Stimulated activated CD4-positive, alpha-beta T cell treated with anti-CD3 and anti-CD28 coated beads, Interleukin-1b, Interleukin-23, amount 100 ng/mL, for 48 hours (primary cell): ENCODE results near the gene ZFHX3.
"Not testable (repeated sequence)": the region's sequence is repeated elsewhere in the genome, so short reads cannot be mapped to it uniquely, and the experiment has no call there.

Experiments
- DNase-seq: peaks from one replicate; pipeline ENCODE4 v3.0.0-alpha.2; 2020

The ZFHX3 gene

DNA sequence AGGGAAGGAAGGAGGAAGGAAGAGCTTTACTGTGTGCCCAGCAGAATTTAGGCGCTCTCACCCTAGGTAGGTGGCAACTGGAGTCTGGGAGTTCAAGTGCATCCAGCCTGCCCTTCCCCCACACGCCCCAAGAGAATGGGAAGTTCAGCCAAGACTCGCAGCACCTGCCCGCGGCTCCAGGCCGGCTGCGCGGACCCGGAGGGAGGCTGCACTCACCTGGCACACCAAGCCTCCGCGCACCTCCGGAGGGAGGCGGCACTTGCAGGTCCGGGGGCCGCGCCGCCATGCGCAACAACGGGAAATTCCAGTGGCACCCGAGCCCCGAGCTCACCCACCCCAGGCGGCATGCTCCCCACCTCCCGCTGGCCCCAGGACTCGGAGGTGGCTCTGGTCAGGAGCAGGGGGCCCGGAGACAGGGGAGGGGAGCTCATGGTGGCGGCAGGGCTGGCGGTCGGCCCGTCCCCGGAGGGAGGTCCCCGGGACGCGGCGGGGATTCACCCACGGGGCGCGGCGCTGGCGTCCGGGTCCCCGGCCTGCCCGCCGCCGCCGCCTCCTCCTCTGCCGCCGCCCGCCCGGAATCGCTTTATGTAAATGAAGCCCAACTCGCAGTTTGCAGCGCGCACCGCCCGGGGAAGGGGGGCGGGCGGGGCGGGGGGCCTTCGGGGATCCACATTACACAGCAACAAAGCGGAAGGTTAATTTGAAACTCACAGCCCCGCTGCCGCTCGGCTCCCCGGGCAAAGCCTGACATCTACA lies at the start of gene ZFHX3:
TSS of gene ZFHX3 (minus strand) at position 593 of the 756 bp plus-strand sequence. CDS start 87,983 bp downstream, outside the sequence.
- no peak for DNase-seq

DNA sequence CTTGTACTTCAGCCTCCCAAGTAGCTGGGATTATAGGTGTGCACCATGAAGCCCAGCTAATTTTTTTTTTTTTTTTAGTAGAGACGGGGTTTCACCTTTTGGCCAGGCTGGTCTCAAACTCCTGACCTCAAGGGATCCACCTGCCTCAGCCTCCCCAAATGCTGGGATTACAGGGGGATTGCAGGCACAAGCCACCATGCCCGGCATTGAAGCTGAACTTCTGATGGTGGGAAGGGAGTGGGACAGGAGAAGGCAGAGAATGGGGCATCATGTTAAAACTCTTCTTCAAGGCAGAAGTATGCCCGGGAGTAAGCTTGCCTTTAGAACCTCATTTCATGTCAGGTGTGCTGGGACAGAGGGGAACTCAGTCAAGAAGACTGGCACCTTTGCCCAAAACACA lies 48.6 kb upstream of the ZFHX3 start:
- no peak for DNase-seq

DNA sequence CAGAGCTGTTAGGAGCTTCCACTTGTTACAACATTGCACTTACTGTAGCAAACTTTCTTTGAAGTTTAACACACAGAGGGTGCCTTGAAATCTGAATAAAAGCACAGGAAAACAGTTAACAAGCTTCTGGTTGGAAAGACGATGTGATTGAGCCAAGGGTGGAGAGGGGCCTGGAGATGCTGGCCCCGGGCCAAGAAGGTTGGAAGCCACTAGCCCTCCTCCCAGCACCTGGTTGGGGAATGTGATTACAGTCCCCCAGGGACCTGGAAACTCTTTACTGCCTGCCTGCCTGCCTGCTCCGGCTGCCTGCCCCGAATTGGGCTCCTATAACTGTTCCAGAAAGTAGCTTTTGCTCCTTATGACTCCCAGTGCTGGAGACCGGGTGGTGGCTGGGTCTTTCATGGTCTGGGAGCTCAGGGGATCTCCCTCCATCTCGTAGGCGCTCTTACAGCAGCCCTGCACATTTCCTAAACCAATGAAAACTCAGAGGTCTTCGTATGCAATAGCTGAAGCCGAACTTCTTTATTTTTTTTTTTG lies 48.0 kb upstream of the ZFHX3 start:
- no peak for DNase-seq

GRCh38 chr16:73095142-73095820 lies 47.4 kb upstream of the ZFHX3 start:
- DNase-seq = no peak

DNA sequence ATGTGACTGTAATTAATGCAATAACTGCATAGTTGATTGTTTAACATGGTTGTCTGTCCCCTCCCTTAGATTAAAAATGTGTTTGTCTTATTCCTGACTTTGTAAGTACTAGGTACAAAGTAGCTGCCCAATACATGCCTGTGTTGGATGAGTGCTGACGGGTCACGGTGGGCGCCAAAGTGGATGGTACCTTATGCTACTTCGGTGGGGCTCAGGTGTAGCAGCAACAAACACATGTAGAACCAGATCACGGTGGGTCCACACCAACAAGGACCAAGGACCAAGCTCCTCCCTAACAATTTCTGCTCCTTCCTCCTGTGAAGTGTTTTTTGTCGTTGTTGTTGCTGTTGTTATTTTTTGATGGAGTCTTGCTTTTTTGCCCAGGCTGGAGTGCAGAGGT lies 46.4 kb upstream of the ZFHX3 start:
- no peak for DNase-seq

- no peak for DNase-seq
These were observed 45.5 kb upstream of the ZFHX3 start for GRCh38 chr16:73093146-73094144.

- no peak for DNase-seq
These were observed 44.4 kb upstream of the ZFHX3 start for GRCh38 chr16:73092236-73092781.

GRCh38 chr16:73091174-73091573 lies 43.2 kb upstream of the ZFHX3 start:
- no peak for DNase-seq

DNA sequence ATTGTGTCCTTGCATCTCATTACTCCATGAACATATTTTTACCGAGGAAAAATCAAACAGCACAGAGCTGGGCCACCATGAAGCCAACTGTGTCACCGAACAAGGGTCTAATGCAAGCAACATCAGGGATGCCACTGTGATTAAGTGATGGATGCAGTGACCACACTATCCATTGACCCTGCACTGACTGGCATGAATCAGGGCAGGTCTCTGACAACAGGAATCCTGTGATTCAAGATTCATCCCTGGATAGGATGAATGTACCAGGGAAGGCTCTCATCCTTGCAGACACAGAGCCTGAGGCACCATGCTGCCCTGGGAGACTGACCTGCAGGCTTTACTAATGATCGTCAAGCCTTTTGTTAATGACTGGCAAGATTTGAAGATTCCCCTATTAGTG lies 41.5 kb upstream of the ZFHX3 start:
- no peak for DNase-seq

GRCh38 chr16:73086108-73086507 lies 38.2 kb upstream of the ZFHX3 start:
- no peak for DNase-seq

- no peak for DNase-seq
These were observed 35.3 kb upstream of the ZFHX3 start for GRCh38 chr16:73083271-73083670.

- DNase-seq = not testable (repeated sequence)
These were observed 34.7 kb upstream of the ZFHX3 start for GRCh38 chr16:73082634-73083051.

DNA sequence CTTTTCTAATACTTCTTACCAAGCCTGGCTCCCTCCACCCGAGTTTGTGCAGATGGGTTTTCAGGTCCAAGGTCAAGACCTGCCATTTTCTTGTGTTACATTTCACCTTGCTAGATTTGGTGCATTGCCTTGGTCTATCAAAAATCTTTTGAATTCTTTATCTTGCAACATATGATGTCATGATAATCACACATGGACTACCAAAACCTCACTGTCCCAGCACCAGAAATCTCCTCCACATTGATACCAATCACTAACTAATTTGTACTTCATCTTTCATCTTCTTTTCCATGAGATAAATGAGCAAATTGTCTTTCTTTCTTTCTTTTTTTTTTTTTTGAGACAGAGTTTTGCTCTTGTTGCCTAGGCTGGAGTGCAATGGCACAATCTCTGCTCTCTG lies 33.0 kb upstream of the ZFHX3 start:
- no peak for DNase-seq

- no peak for DNase-seq
These were observed 28.4 kb upstream of the ZFHX3 start for GRCh38 chr16:73076324-73076810.

DNA sequence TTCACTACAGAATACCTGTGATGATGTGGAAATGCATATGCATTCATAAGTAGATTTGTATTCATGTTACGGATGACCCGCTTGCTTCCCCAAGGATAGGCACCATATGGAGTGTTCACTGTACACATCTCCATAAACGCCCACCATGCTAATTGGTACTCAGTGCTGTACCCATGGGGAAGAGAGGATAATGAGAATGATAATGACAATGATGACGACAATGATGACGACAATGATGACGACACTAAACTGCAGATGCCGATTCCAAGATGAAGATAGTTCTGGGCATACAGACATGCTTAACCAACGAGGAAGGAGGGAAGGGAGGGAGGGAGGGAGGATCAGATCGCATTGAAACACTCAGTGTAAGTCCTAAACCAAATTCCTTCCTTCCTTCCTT lies 26.5 kb upstream of the ZFHX3 start:
- DNase-seq = no peak

DNA sequence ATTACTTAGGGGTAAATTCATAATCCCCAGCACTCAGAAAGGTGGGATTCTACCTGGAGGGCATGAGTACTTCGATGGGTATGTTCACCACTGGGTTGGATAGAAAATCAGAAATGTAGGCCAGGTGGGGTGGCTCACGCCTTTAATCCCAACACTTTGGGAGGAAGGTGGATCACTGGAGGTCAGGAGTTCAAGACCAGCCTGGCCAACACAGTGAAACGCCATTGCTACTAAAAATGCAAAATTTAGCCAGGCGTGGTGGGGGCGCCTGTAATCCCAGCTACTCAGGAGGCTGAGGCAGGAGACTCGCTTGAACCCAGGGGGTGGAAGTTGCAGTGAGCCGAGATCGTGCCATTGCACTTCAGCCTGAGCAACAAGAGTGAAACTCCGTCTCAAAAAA lies 24.1 kb upstream of the ZFHX3 start:
- DNase-seq = not testable (repeated sequence)

DNA sequence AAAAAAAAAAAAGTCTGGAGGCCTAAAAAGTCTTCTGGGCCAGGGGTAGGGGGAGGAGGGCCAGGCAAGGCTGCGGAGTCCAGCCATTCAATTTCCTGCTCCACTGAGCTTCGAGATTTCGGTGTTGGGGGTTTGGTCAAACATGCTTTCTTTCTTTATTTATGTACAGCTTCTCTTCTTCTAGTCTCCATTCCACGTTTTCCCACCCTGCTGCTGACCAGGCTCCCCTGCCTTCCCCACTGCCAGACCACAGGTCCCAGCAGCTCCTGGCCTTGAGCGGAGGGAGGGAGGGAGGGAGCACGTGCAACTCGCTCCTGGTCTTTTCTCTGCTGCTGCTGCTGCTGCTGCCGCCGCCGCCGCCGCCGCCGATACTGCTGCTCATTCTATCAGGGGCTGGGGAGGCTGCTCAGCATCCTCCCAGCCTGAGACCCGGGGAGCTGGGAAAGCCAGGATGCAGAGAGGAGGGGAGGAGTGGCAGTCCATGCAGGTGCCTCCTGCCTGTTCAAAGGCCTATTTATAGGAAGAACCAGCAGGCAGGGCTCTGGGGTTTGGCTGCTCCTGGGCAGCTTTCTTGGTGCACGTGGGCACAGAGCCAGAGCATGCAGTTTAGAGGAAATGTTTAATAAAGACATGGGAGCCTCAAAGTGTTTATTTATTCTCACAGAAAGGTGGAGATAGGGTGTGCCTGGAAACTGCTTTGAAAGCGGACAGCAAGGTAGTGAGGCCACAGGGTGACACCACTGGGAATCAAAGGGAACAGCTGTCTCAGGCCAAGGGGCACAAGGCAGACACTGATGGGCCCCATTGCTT lies 23.4 kb upstream of the ZFHX3 start:
- no peak for DNase-seq

- DNase-seq = no peak
These were observed 21.8 kb upstream of the ZFHX3 start for GRCh38 chr16:73069581-73070262.

GRCh38 chr16:73068541-73069401 lies 20.8 kb upstream of the ZFHX3 start:
- DNase-seq = no peak
